T-helper 1 cell treated with Interleukin-12 subunit alpha and Interleukin-12 subunit beta and Interleukin-4 antibody, amounts not matched to agents 30 μg/mL and 1 μg/mL, for 36 hours (primary cell): ENCODE data around the gene TMEM179B.
"Not testable (repeated sequence)": the region's sequence is repeated elsewhere in the genome, so short reads cannot be mapped to it uniquely, and the experiment has no call there.

Source experiments
- H3K27ac Mint-ChIP-seq: one replicate; pipeline ENCODE4 v1.8.0; 2021; ENCODE audit warnings: mild to moderate bottlenecking, mixed read lengths
- H3K27me3 Mint-ChIP-seq: one replicate; pipeline ENCODE4 v1.8.0; 2021; ENCODE audit warnings: low read depth, mixed read lengths
- H3K36me3 Mint-ChIP-seq: one replicate; pipeline ENCODE4 v1.8.0; 2021; ENCODE audit warnings: low read depth, mixed read lengths
- H3K4me1 Mint-ChIP-seq: one replicate; pipeline ENCODE4 v1.8.0; 2021; ENCODE audit warnings: low read depth, mixed read lengths
- H3K4me3 Mint-ChIP-seq: one replicate; pipeline ENCODE4 v1.8.0; 2021; ENCODE audit warnings: mild to moderate bottlenecking, moderate library complexity, mixed read lengths
- H3K9me3 Mint-ChIP-seq: one replicate; pipeline ENCODE4 v1.8.0; 2021; ENCODE audit warnings: mixed read lengths

The TMEM179B gene

DNA sequence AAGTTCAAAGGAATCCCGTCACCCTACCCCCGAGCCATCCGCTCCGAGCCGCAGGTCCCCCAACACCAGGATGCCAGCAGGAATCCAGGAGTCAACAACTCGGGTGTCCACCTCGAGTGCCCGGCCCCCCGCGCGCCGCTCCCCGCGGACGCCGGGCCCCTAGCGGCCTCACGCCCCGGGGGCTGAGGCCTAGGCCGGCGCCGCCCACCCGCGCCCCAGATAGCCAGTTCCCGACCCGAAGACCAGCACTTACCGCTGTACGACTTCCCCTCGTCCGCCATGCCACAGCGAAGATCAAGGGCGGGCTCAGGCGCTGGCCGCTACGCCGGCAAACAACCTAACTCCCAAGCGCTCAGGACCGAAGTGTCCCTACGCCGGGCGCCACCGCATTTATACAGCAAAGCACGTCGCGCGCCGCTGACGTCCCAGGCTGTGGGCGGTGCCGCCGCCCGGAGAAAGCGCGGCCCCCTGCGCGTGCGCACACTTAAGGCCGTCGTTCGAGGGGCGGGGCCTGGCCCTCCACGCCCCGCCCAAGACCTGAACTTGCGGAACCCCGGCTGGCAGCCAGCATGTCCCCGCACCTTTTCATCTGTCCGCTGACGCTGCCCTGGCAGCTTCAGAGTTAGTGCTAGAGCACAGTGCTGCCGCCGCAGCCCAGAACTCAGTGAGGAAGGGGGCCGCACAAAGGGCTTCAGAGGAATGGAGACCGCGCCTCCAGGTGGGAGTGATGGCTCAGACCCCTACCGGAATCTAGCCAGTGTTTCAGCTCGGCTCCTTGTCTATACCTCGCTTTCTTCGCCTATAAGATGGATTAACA, 18.1 kb downstream of the TMEM179B start, which contains the start of gene NXF1:
NXF1 (minus strand) TSS at position 365 of the 817 bp plus-strand sequence; CDS start at position 281, 84 bp downstream.
- Mint-ChIP-seq H3K36me3 (peaks cover 24% of the 10 kb centered on the region), H3K4me3 (peak within 1 kb of the TSS; percentile 96), H3K27ac (peak within 1 kb of the TSS; percentile 96), H3K27me3 (no peaks in the 10 kb centered on the region), H3K9me3 (no peaks in the 10 kb centered on the region), H3K4me1 (peaks cover 17% of the 10 kb centered on the region)

DNA sequence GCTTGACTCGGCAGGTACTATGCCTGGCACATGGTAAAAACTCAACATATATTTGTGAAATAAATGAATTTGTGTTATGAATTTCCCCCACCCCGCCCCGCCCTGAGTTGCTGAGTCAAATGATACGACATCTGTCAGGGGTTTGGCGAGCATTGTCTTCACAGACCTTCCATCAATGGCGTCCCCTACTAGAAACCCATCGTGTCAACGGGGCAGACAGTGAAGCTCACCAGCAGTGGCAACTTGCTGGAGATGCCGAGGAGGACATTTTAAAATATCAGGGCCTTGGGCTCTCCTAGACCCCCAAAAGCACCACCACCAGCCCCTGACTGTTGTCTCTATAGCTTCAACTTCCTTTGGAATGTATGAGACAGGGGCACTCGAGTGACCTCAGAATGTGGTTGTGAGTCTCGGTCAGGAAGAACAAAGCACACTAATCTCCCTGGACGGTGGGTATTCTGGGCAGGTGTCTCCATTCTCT, 18.8 kb downstream of the TMEM179B start:
- Mint-ChIP-seq H3K9me3 (no peaks in the 10 kb centered on the region), H3K27me3 (no peaks in the 10 kb centered on the region), H3K27ac (peak overlapping the region; percentile 96), H3K4me1 (peaks cover 17% of the 10 kb centered on the region), H3K36me3 (peaks cover 21% of the 10 kb centered on the region), H3K4me3 (peak overlapping the region; percentile 96)

DNA sequence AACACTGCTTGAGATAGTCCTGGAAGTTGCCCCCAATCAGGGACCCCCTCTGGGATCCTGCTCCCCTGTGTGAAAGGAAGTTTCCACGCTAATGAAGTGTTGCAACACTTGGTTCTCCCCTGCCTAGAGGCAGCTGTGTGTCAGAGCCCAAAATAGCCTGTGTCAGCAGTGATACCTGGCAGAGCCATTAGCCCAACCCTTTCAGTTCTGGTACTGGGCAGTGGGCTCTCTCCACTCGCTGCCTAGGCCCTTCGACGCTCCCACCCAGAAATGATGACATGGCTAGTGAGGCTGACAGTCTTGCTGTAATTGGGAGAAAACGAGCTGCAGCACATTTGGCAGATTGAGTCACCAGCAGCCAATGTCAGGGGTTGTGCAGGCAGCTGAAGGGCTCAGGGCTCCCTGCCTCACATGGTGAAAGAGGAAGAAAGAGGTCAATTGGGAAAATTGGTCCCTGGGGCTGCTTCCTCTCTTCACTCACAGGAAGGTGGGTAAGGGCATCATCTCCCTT, 19.5 kb downstream of the TMEM179B start:
- Mint-ChIP-seq H3K4me3 (peak overlapping the region; percentile 96), H3K9me3 (no peaks in the 10 kb centered on the region), H3K27me3 (no peaks in the 10 kb centered on the region), H3K4me1 (peaks cover 17% of the 10 kb centered on the region), H3K27ac (peak overlapping the region; percentile 96), H3K36me3 (peaks cover 14% of the 10 kb centered on the region)

DNA sequence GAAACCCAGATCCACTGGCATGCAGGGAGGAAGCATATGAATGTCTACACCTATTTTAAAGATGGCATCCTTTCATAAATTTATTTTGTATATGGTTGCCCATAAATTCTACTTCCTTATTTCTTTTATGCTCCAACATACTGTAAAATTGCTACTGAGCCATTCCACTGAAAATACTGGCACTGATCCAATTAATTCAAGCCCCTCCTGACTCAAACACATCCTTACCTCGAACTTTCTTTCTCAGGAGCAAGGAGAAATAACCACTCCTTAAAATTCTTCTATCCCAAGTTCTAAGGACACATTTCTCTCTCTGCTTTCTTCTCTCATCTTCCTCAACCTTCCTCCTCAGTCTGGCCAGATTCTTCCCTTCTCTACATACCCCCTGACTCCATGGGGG, 23.5 kb downstream of the TMEM179B start:
- Mint-ChIP-seq H3K4me1 (peaks cover 6% of the 10 kb centered on the region), H3K4me3 (no peak overlapping the region), H3K36me3 (peaks cover 2% of the 10 kb centered on the region), H3K27ac (no peak overlapping the region), H3K9me3 (no peaks in the 10 kb centered on the region), H3K27me3 (no peaks in the 10 kb centered on the region)

DNA sequence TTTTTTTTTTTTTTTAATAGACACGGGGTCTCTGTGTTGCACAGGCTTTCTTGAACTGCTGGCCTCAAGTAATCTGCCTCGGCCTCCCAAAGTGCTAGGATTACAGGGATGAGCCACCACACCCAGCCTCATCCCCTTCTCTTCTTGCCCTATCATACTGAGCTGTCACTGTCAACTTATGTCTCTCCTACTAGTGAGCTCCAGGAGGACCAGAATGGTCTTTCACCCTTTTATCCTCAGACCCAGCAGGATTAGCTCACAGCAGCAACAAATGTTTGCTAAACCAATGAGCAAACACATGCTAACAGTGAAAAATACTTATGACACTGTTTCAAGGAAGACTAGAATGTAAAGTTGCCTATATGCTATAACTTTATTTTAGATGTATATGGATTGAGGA, 24.5 kb downstream of the TMEM179B start:
- Mint-ChIP-seq H3K27ac (no peak overlapping the region), H3K9me3 (no peaks in the 10 kb centered on the region), H3K36me3 (peaks cover 2% of the 10 kb centered on the region), H3K4me1 (peaks cover under 1% of the 10 kb centered on the region), H3K4me3 (no peak overlapping the region), H3K27me3 (no peaks in the 10 kb centered on the region)

DNA sequence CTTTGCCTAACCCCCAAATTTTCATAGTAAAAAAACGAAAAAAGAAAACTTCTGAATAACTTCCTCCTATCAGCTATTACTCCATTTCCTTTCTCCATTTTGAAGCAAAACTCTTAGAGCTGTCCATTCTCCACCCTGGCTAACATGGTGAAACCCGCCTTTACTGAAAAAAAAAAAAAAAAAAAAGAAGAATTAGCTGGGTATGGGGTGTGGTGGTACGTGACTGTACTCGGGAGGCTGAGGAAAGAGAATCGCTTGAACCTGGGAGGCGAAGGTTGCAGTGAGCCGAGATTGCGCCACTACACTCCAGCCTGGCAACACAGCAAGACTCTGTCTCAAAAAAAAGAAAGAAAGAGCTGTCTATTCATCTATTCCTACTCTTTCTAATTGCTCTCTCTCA, 29.4 kb downstream of the TMEM179B start:
- H3K4me3 Mint-ChIP-seq, result no peak overlapping the region
- H3K36me3 Mint-ChIP-seq, result peaks cover 15% of the 10 kb centered on the region
- H3K27me3 Mint-ChIP-seq, result no peaks in the 10 kb centered on the region
- no peaks in the 10 kb centered on the region for H3K9me3 Mint-ChIP-seq
- H3K4me1 Mint-ChIP-seq, result peaks cover 6% of the 10 kb centered on the region
- H3K27ac Mint-ChIP-seq, result no peak overlapping the region

DNA sequence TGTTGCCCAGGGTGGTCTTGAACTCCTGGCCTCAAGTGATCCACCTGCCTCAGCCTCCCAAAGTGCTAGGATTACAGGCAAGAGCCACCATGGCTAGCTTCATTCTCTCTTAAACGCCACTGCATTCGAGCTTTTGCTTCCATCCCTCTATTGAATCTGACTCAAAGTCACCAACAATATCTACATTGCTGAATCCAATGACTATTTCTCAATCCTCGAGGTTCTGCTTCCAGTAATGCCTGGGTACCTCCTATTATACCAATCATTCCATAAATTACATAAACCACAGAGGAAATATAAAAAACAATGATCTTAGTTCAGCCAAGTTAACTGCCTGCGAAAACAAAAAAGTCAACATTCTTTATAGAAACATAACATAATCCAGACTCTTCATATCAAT, 29.9 kb downstream of the TMEM179B start:
- Mint-ChIP-seq H3K27me3 (no peaks in the 10 kb centered on the region), H3K36me3 (peaks cover 15% of the 10 kb centered on the region), H3K27ac (no peak overlapping the region), H3K4me3 (no peak overlapping the region), H3K4me1 (peaks cover 6% of the 10 kb centered on the region), H3K9me3 (no peaks in the 10 kb centered on the region)

DNA sequence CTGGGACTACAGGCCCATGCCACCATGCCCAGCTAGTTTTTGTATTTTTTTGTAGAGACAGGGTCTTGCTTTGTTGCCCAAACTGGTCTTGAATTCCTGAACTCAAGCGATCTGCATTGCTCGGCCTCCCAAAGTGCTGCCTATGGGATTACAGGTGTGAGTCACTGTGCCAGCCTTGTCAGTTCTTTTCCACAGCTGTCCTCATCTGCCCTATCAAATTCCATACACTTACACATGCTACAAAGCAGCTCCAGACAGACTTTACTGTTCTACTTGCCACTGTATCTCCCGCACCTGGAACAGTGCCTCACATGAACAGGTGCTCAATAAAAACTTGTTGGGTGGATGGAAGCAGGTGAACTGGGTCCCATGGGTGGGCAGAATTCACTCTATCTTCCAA, 36.5 kb downstream of the TMEM179B start:
- Mint-ChIP-seq H3K27ac (no peak overlapping the region), H3K27me3 (no peaks in the 10 kb centered on the region), H3K36me3 (peaks cover 43% of the 10 kb centered on the region), H3K4me3 (no peak overlapping the region), H3K4me1 (peaks cover 3% of the 10 kb centered on the region), H3K9me3 (no peaks in the 10 kb centered on the region)

DNA sequence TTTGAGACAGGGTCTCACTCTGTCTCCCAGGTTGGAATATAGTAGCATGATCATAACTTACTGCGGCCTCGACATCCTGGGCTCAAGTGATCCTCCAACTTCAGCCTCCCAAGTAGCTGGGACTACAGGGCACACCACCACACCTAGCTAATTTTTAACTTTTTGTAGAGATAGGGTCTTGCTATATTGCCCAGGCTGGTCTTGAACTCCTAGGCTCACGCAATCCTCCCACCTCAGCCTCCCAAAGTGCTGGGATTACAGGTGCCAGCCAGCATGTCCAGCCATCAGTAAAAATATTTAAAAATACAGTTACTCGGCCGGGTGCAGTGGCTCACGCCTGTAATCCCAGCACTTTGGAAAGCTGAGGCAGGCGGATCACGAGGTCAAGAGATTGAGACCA, 40.9 kb downstream of the TMEM179B start:
- H3K27ac Mint-ChIP-seq, H3K9me3 Mint-ChIP-seq, H3K4me3 Mint-ChIP-seq, H3K27me3 Mint-ChIP-seq: not testable (repeated sequence)
- Mint-ChIP-seq H3K36me3 (peaks cover 39% of the 10 kb centered on the region), H3K4me1 (peaks cover 17% of the 10 kb centered on the region)

DNA sequence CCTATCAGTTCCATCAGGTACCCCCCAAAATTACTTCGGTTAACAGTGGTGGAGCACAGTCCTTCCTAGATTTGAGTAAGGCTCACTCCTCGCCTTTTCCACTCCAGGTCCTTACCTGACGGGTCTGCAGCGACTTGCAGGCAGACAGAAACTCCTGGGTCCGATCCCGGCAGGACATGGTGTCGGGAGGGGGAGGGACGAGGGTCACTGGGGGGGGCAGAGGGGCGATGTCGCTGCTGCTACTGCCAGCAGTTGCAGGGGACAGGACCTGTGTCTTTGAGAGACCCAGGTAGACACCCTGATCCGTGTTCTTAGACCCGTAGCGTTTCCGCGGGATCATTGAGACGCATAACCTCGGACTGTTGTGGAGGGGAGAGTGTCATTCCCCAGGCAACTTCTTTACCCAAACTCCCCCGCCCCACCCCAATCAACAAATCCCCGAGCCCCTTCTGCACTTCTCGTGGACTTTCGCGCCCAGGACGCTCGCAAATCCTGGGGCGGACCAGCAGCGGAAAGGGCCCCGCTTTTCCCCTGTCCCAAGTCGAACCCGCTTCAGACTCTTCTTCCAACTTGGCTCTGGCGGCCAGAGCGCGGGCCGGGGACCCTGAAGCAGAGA, 43.8 kb downstream of the TMEM179B start:
- Mint-ChIP-seq H3K4me3 (peak overlapping the region; percentile 91), H3K27me3 (no peaks in the 10 kb centered on the region), H3K4me1 (peaks cover 30% of the 10 kb centered on the region), H3K9me3 (no peaks in the 10 kb centered on the region), H3K36me3 (peaks cover 36% of the 10 kb centered on the region), H3K27ac (peak overlapping the region; percentile 99)

DNA sequence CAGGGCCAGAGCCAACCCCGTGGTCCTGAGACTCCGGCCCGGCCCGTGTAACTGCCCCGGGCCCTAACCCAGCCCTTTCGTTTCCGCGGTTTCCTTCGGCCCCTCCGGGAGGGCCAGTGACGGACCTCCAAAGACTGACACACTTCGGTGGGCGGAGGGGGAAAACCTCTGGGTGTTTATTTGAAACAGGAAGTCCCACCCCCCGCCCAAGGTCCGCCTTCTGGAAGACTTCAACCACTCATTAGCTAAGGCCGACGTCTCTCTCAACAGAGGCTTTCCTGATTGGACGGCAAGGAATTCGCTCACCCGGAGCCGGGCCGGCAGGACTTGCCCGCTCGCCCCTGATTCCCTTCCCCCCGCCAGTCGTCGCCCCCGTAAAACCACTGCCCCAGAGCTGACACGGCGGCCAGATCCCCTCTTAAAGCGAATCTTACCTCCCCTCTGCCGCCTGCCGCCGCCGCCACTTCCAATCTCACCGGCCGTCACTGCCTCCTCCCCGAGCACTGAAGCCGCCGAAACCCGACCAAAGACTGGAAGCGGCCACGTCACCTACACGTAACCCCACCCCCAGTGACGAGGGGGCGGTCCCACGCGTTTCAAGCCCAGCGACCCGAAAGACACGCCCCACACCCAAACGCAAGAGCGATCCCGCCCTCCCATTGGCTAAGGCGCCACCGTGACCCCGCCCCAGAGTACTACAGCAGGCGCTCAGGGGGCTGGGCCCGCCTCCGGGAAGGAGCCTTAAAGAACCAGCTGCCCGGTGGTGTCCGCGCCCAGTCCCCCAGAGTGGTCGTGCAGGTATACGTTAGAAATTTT, 44.5 kb downstream of the TMEM179B start, which contains the start of gene STX5:
STX5 (minus strand) TSS at position 532 of the 816 bp plus-strand sequence. CDS start 808 bp downstream, outside the sequence.
- Mint-ChIP-seq H3K27me3 (no peaks in the 10 kb centered on the region), H3K9me3 (no peaks in the 10 kb centered on the region), H3K4me3 (peak within 1 kb of the TSS; percentile 91), H3K4me1 (peaks cover 33% of the 10 kb centered on the region), H3K27ac (peak within 1 kb of the TSS; percentile 99), H3K36me3 (peaks cover 41% of the 10 kb centered on the region)

DNA sequence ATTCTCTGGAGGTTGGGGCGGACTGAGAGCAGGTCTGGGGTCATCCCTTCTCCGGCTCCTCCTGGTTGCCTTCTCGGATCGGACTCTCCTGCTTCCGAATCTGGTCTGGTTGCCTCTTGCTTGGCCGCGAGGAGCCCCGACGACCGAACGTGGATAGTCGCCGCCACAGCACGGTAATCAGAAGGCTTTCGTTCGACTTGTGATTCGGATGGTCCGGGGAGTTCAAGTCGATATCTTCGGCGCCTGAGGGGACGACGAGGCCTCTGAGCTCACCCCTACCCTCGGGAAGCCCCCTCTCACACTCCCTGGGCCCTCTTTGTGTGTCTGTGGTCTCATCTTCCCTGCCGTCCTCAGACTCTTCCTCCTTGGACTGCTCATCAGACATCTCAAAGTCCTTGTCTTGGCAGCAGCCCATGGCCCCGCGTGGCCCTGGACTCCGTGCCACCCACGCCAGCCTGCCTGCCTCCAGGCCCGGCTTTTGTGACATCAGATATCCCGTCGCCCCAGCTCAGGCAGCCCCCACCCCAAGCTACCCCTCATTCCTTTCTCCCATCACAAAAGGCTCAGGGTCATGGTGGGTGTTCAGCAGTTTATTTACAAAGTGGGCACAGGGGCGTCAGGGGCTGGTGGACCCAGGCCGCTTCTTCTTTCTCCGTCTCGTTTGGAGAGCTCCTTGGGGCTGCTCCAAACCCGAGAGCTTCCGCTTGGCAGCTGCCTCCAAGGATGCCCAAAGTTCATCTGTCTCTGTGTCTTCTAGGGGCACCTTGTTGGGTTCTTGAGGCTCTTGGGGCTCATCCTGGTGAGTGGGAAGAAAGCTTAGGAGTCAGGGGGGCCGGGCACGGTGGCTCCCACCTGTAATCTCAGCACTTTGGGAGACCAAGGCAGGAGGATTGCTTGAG, 45.4 kb downstream of the TMEM179B start, which contains the start of gene TEX54:
TEX54 (minus strand) TSS at position 506 of the 899 bp plus-strand sequence.
- Mint-ChIP-seq H3K36me3 (peaks cover 36% of the 10 kb centered on the region), H3K9me3 (no peaks in the 10 kb centered on the region), H3K27me3 (no peaks in the 10 kb centered on the region), H3K4me3 (peak within 1 kb of the TSS; percentile 91), H3K27ac (peak within 1 kb of the TSS; percentile 99), H3K4me1 (peaks cover 35% of the 10 kb centered on the region)

DNA sequence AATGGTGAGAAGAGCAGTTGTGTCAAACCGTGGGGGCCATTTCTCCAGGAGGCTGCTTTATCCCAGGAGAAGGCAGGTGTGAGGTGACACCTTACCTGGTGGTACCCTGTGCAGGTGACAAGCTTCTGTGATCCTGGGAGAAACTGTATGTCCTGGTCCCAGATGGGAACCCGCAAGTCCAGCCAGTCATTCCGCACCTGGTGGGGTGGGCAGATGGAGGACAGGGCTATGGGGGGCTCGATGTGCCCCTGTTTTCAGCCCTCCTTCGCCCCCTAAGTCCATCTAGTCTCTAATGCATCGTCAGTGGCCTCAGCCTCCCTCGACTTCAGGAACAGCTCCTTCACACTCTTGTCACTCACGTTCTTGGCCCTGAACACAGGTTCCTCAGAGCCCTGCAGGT, 48.1 kb downstream of the TMEM179B start:
- no peak overlapping the region for H3K27ac Mint-ChIP-seq
- H3K4me1 Mint-ChIP-seq, result peaks cover 40% of the 10 kb centered on the region
- peaks cover 41% of the 10 kb centered on the region for H3K36me3 Mint-ChIP-seq
- H3K9me3 Mint-ChIP-seq, result no peaks in the 10 kb centered on the region
- no peak overlapping the region for H3K4me3 Mint-ChIP-seq
- no peaks in the 10 kb centered on the region for H3K27me3 Mint-ChIP-seq
